ENCODE measurements around the gene RTRAF.

- TF ChIP-seq CTCF (IDR thresholded peaks at IDR 0.05) = no peak
- TF ChIP-seq TEAD4 (CRISPR knock-in tag; IDR thresholded peaks at IDR 0.05) = no peak
- TF ChIP-seq STAT6 (CRISPR knock-in tag; conservative IDR thresholded peaks at IDR 0.05; ENCODE audit: low read depth) = no peak
- no peak for TF ChIP-seq KAT7 (CRISPR knock-in tag; IDR thresholded peaks at IDR 0.05; ENCODE audit: borderline replicate concordance)
- TF ChIP-seq ETV6 (CRISPR knock-in tag; IDR thresholded peaks at IDR 0.05) = no peak
- no peak for TF ChIP-seq ATF2 (CRISPR knock-in tag; IDR thresholded peaks at IDR 0.05; ENCODE audit: borderline replicate concordance, low read depth)
- no peak for TF ChIP-seq JUN (CRISPR knock-in tag; IDR thresholded peaks at IDR 0.05)
These were observed 59.9 kb downstream of the RTRAF start for GRCh38 chr14:52049271-52049670.

Measured in WTC11 (cell line).